ENCODE data around the gene MXD1.

GRCh38 chr2:69960821-69961220 is 45.9 kb downstream of the MXD1 start:
- TF ChIP-seq, protein P1, sequence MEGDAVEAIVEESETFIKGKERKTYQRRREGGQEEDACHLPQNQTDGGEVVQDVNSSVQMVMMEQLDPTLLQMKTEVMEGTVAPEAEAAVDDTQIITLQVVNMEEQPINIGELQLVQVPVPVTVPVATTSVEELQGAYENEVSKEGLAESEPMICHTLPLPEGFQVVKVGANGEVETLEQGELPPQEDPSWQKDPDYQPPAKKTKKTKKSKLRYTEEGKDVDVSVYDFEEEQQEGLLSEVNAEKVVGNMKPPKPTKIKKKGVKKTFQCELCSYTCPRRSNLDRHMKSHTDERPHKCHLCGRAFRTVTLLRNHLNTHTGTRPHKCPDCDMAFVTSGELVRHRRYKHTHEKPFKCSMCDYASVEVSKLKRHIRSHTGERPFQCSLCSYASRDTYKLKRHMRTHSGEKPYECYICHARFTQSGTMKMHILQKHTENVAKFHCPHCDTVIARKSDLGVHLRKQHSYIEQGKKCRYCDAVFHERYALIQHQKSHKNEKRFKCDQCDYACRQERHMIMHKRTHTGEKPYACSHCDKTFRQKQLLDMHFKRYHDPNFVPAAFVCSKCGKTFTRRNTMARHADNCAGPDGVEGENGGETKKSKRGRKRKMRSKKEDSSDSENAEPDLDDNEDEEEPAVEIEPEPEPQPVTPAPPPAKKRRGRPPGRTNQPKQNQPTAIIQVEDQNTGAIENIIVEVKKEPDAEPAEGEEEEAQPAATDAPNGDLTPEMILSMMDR (conservative IDR thresholded peaks at IDR 0.05) = no peak
- no peak for TF ChIP-seq ZFX (IDR thresholded peaks at IDR 0.05)
